Progenitor cell of endocrine pancreas (in vitro differentiated cells): ENCODE measurements around the gene ESYT2. TPM values are rescaled to one million over a fixed set of nuclear protein-coding genes. Genes with fewer than 3 reads are reported as not detected.

Experiments used
- DNase-seq: peaks from one replicate; pipeline ENCODE4 v3.0.0; 2021; ENCODE audit warnings: low spot score; ENCODE audit not compliant: unreplicated experiment
- H3K27ac Mint-ChIP-seq: 2 replicates; pipeline ENCODE4 v1.8.0; 2021; ENCODE audit warnings: mild to moderate bottlenecking, moderate library complexity, mixed read lengths
- H3K27me3 Mint-ChIP-seq: 2 replicates; pipeline ENCODE4 v1.8.0; 2021; ENCODE audit warnings: mixed read lengths
- H3K36me3 Mint-ChIP-seq: 2 replicates; pipeline ENCODE4 v1.8.0; 2022; ENCODE audit warnings: mixed read lengths; ENCODE audit not compliant: insufficient read depth
- H3K4me1 Mint-ChIP-seq: 2 replicates; pipeline ENCODE4 v1.8.0; 2021; ENCODE audit warnings: low read depth, mixed read lengths
- H3K4me3 Mint-ChIP-seq: 2 replicates; pipeline ENCODE4 v1.8.0; 2021; ENCODE audit warnings: low read depth, mild to moderate bottlenecking, moderate library complexity, mixed read lengths
- H3K9me3 Mint-ChIP-seq: 2 replicates; pipeline ENCODE4 v1.8.0; 2021; ENCODE audit warnings: low read depth, mixed read lengths
- CTCF ChIP-seq: fragments of 200-600 bp; sonication (generic); IDR thresholded peaks from one replicate; pipeline ENCODE4 v1.5.0; 2021; ENCODE audit warnings: antibody characterized with exemption, mild to moderate bottlenecking; ENCODE audit not compliant: unreplicated experiment
- total RNA-seq: library from RNA; stranded (reverse); gene quantifications from 2 replicates; pipeline ENCODE4 v1.2.1, GENCODE V29; 2021

The ESYT2 gene
- total RNA-seq, 1 donor from 2014 or later = 29.4 TPM

- Mint-ChIP-seq H3K4me3 (no peak overlapping the region), H3K4me1 (no peaks in the 10 kb centered on the region), H3K27me3 (no peaks in the 10 kb centered on the region), H3K36me3 (peaks cover 16% of the 10 kb centered on the region), H3K27ac (no peak overlapping the region), H3K9me3 (no peaks in the 10 kb centered on the region)
- no peak for DNase-seq
- no peak for TF ChIP-seq CTCF
These were observed 30.6 kb downstream of the ESYT2 start for GRCh38 chr7:158798741-158799140.

- no peaks in the 10 kb centered on the region for H3K4me1 Mint-ChIP-seq
- no peaks in the 10 kb centered on the region for H3K27me3 Mint-ChIP-seq
- no peak overlapping the region for H3K27ac Mint-ChIP-seq
- peaks cover 21% of the 10 kb centered on the region for H3K36me3 Mint-ChIP-seq
- no peak for DNase-seq
- H3K4me3 Mint-ChIP-seq = no peak overlapping the region
- TF ChIP-seq CTCF = no peak
- no peaks in the 10 kb centered on the region for H3K9me3 Mint-ChIP-seq
These were observed 32.6 kb downstream of the ESYT2 start for GRCh38 chr7:158796667-158797066.

GRCh38 chr7:158795272-158795671, 34.0 kb downstream of the ESYT2 start:
- H3K9me3 Mint-ChIP-seq = no peaks in the 10 kb centered on the region
- no peak for DNase-seq
- H3K36me3 Mint-ChIP-seq = peaks cover 29% of the 10 kb centered on the region
- no peaks in the 10 kb centered on the region for H3K4me1 Mint-ChIP-seq
- no peaks in the 10 kb centered on the region for H3K27me3 Mint-ChIP-seq
- no peak for TF ChIP-seq CTCF
- H3K27ac Mint-ChIP-seq = no peak overlapping the region
- H3K4me3 Mint-ChIP-seq = no peak overlapping the region

- H3K4me3 Mint-ChIP-seq = no peak overlapping the region
- no peaks in the 10 kb centered on the region for H3K9me3 Mint-ChIP-seq
- no peaks in the 10 kb centered on the region for H3K27me3 Mint-ChIP-seq
- H3K4me1 Mint-ChIP-seq = no peaks in the 10 kb centered on the region
- DNase-seq = no peak
- peaks cover 30% of the 10 kb centered on the region for H3K36me3 Mint-ChIP-seq
- no peak for TF ChIP-seq CTCF
- no peak overlapping the region for H3K27ac Mint-ChIP-seq
These were observed 38.2 kb downstream of the ESYT2 start for GRCh38 chr7:158791107-158791506.

GRCh38 chr7:158789842-158790241, 39.5 kb downstream of the ESYT2 start:
- no peak overlapping the region for H3K4me3 Mint-ChIP-seq
- H3K36me3 Mint-ChIP-seq = peaks cover 30% of the 10 kb centered on the region
- H3K4me1 Mint-ChIP-seq = no peaks in the 10 kb centered on the region
- no peaks in the 10 kb centered on the region for H3K9me3 Mint-ChIP-seq
- no peak overlapping the region for H3K27ac Mint-ChIP-seq
- H3K27me3 Mint-ChIP-seq = no peaks in the 10 kb centered on the region
- TF ChIP-seq CTCF = no peak
- DNase-seq = no peak
